OCI-LY7 (cell line): ENCODE data around the gene PTBP3.
"Not testable (repeated sequence)": the region's sequence is repeated elsewhere in the genome, so short reads cannot be mapped to it uniquely, and the experiment has no call there.

Source experiments
- EZH2phosphoT487 ChIP-seq: fragments of 200-600 bp; sonication (generic); IDR thresholded peaks from 2 replicates; pipeline ENCODE4 v1.6.1; 2018; ENCODE audit warnings: low read depth, borderline replicate concordance, mild to moderate bottlenecking, mixed run types, antibody characterized with exemption, low read length, moderate library complexity, mixed read lengths
- TF ChIP-seq, protein P1 (sequence below): fragments of 200-600 bp; sonication (generic); conservative IDR thresholded peaks from 2 replicates; pipeline ENCODE4 v1.5.1; 2014; ENCODE audit warnings: mild to moderate bottlenecking, antibody characterized with exemption, low read length, moderate library complexity, mixed read lengths

DNA sequence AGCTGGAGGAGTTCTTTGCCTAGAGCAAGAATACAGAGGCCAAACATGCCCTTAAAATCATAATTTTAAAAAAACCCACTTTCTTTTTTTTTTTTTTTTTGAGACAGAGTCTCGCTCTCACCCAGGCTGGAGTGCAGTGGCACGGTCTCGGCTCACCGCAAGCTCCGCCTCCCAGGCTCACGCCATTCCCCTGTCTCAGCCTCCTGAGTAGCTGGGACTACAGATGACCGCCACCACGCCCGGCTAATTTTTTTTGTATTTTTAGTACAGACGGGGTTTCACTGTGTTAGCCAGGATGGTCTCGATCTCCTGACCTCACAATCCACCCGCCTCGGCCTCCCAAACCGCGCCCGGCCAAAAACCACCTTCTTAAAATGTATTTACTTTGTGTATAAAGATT, 66.3 kb downstream of the PTBP3 start:
- TF ChIP-seq, protein P1, sequence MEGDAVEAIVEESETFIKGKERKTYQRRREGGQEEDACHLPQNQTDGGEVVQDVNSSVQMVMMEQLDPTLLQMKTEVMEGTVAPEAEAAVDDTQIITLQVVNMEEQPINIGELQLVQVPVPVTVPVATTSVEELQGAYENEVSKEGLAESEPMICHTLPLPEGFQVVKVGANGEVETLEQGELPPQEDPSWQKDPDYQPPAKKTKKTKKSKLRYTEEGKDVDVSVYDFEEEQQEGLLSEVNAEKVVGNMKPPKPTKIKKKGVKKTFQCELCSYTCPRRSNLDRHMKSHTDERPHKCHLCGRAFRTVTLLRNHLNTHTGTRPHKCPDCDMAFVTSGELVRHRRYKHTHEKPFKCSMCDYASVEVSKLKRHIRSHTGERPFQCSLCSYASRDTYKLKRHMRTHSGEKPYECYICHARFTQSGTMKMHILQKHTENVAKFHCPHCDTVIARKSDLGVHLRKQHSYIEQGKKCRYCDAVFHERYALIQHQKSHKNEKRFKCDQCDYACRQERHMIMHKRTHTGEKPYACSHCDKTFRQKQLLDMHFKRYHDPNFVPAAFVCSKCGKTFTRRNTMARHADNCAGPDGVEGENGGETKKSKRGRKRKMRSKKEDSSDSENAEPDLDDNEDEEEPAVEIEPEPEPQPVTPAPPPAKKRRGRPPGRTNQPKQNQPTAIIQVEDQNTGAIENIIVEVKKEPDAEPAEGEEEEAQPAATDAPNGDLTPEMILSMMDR: not testable (repeated sequence)
- TF ChIP-seq EZH2phosphoT487: not testable (repeated sequence)
